GM10266 (cell line): ENCODE data around the gene MIER3.
A peak's percentile ranks its signal among the peaks of the same experiment; 100 is the strongest.

Experiments used
- DNase-seq: peaks from one replicate; pipeline ENCODE4 v3.0.0; 2012; ENCODE audit errors: extremely low spot score
- TF ChIP-seq, protein P1 (sequence below): IDR thresholded peaks from 2 replicates; pipeline ENCODE4 v1.5.1; 2012; ENCODE audit warnings: mild to moderate bottlenecking, low read depth; ENCODE audit not compliant: control insufficient read depth, insufficient read depth; ENCODE audit errors: missing control alignments

MIER3 gene

DNA sequence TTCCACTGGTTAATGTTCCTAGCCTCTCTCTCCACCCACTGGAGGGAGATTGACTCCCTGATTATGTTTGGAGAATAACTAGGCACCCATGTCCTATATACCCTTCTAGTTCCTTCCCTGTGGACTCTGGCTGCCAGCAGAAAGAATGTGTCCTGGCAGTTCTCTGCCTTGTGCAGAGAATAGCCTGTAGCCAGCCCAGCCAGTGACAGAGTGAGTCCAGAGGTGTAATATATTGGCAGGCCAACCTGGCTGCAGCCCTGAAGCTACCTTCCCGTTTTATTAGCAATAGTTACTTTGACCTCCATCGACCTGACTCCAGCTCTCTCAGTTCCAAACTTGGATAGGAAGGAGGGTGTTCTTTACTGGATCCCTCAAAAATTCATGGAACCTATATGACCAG, 34.4 kb downstream of the MIER3 start:
- no peak for DNase-seq
- TF ChIP-seq, protein P1, sequence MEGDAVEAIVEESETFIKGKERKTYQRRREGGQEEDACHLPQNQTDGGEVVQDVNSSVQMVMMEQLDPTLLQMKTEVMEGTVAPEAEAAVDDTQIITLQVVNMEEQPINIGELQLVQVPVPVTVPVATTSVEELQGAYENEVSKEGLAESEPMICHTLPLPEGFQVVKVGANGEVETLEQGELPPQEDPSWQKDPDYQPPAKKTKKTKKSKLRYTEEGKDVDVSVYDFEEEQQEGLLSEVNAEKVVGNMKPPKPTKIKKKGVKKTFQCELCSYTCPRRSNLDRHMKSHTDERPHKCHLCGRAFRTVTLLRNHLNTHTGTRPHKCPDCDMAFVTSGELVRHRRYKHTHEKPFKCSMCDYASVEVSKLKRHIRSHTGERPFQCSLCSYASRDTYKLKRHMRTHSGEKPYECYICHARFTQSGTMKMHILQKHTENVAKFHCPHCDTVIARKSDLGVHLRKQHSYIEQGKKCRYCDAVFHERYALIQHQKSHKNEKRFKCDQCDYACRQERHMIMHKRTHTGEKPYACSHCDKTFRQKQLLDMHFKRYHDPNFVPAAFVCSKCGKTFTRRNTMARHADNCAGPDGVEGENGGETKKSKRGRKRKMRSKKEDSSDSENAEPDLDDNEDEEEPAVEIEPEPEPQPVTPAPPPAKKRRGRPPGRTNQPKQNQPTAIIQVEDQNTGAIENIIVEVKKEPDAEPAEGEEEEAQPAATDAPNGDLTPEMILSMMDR: no peak

DNA sequence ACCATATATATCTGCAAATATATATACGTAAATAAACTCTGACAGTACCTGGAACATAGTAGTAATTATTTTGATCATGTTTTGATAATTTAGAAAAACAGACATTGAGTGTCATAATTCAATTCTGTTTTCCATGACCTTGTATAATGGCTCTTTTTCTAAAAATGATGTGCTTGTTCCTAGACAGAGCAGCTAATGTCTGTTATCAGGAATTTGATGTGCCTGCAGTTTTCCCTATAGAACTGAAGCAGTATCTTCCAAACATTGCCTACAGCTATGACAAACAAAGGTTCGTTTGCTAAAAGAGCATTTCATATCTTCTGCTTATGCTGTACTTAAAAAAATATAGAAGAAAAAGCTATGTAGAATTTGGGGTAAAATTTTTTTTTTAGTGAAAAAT, 37.2 kb downstream of the MIER3 start:
- no peak for DNase-seq
- TF ChIP-seq, protein P1: no peak

DNA sequence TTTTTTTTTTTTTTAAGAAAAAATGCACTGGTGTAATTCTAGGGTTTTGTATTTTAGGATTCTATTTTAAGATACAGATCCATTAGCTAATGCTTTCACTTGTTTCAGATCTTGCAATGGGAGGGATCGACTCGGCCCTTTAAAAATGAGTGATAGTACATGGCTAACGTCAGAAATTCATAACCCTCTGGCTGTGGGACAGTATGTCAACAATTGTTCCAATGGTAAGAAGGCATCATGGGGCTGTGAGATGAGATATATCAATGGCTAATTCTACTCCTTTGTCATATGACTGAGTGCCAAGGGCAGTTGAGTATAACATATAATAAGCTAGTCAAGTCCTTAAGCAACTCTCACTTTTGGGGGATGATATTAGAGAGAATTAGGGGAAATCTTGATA, 38.2 kb downstream of the MIER3 start:
- TF ChIP-seq, protein P1: no peak
- no peak for DNase-seq

DNA sequence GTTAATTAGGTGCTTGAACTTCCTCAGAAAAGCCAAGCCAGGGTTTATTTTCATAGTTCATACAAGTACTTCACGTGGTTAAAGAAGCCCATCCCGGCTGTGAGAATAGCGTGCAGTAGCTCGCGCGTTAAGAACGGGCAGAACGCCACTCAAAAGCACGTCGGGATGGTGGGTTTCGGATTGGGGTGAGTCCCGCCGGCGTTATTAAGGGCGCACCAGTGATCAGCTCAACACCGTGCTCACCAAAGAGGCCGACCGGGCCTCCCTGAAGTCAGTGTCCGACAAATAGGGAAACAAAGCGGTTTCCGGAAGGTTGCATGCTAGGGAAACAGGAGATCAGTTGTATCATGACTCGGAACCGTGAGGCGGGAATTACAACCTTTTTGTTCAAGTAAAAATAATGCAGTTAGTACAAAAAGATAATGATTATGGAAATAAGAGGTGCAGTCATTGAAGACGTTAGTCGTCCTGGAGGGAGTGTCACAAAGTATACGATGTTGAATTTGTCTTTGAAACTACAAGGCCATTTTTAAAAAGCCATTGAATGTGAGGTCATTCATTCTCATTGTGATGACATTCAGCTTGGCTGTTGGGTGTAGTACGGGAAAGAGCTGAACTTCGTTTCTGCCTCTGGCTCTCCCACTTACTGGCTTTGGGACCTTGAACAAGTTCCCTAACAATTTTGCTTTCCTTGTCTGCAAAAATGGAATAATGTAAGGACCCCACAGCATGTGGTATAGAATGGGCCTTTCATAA, 41.5 kb downstream of the MIER3 start:
- DNase-seq: peak; percentile 22
- TF ChIP-seq, protein P1: no peak

DNA sequence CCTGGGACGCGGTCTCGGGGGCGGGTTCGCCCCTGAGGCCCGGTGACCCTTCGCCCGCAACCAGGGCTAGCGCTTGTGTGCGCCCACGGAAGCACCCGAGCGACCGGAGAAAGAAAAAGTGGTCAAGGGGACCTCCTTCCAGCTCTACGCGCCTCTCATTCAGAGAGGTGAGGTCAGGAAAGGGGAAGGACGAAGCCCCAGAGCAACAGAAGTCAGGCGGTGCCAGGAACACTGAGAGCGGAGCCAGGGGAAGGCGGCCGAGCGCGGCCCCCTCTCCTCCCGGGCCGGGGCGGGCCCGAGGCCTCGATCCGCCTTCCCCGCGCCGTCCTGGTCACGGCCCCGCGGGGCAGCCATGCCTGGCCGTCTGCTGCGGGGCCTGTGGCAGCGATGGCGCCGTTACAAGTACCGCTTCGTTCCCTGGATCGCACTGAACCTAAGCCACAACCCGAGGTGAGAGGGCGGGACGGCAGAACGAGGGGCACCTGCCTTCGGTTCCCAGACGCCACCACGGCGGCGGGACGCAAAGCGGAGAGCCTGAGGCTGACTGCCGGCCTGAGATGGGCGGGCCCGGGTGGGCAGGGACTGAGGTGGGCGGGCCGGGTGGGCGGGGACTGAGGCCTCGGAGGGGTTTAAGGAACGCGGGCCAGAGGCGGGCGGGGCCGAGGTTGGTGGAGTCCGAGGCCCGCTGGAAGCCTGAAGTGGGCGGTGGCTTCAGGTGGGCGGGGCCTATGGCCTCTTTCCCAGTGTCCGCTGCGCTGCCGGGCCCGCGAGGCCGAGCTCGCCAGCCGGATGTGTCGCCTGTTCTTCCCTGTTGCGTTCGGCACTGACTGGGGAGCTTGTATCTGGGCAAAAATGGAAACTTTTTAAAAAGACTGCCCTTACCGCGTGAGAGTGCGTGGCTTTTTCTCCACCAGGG, 42.4 kb downstream of the MIER3 start, which contains the start of gene SETD9:
SETD9 (plus strand) TSS at position 303 of the 916 bp plus-strand sequence; CDS start at position 353, 50 bp downstream.
- peak; percentile 95 for DNase-seq
- TF ChIP-seq, protein P1: no peak

DNA sequence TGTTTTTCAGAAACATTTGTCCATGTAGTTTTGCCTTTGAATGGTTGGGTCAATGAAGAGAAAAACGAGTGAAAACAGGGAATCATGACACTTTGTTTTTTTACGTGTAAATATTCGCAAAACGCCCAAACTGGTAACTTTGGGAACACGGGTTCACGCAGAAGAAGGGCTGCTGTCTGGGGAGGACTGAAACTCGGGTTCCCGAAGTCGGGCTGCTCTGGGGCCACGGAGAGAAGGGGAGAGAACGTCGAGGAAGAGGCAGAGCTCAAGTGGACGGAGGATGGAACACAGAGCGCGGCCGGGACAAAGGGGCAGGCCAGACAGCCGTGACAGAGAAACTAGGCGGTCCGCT, 43.0 kb downstream of the MIER3 start:
- DNase-seq: no peak
- TF ChIP-seq, protein P1: no peak
